Breast epithelium (tissue), 4 donors: ENCODE data around the gene RALGAPA1. TPM values are rescaled to one million over a fixed set of nuclear protein-coding genes. Genes with fewer than 3 reads are reported as not detected.

Experiments
- DNase-seq, 2 donors: peaks; one replicate each; pipeline ENCODE4 v3.0.0-alpha.2; 2019; ENCODE audit warnings: low spot score in 2 of 2
- H3K27ac ChIP-seq, 2 donors: fragments of 200-600 bp; sonication (generic) in 1 of 2; one replicate each; pipeline ENCODE4 v1.5.1; 2016 to 2019; ENCODE audit warnings: mild to moderate bottlenecking in 1 of 2
- H3K27me3 ChIP-seq, 2 donors: fragments of 200-600 bp; sonication (generic) in 1 of 2; one replicate each; pipeline versions ENCODE4 v1.5.1 to v1.6.0; 2017 to 2019; ENCODE audit warnings: control low read depth in 1 of 2, mild to moderate bottlenecking in 1 of 2
- H3K36me3 ChIP-seq: fragments of 200-600 bp; one replicate; pipeline ENCODE4 v1.5.1; 2019
- H3K4me1 ChIP-seq, 2 donors: fragments of 200-600 bp; sonication (generic); one replicate each; pipeline ENCODE4 v1.5.1; 2016 to 2019; ENCODE audit warnings: control low read depth in 1 of 2
- H3K4me3 ChIP-seq, 3 donors: fragments of 200-600 bp; sonication (generic); 1 replicate in 2 of 3; 2 replicates in 1 of 3; pipeline ENCODE4 v1.5.1; 2016 to 2019; ENCODE audit warnings: mild to moderate bottlenecking in 3 of 3, moderate library complexity in 2 of 3
- H3K9me3 ChIP-seq, 2 donors: fragments of 200-600 bp; sonication (generic) in 1 of 2; one replicate each; pipeline ENCODE4 v1.5.1; 2016 to 2019; ENCODE audit warnings: control low read depth in 1 of 2
- POLR2A ChIP-seq: fragments of 450-650 bp; IDR thresholded peaks from one replicate; pipeline ENCODE4 v1.6.1; 2016; ENCODE audit warnings: antibody characterized with exemption, mild to moderate bottlenecking, moderate library complexity
- POLR2AphosphoS5 ChIP-seq, 3 donors: sonication (generic); formaldehyde crosslinking; IDR thresholded peaks; one replicate each; pipeline ENCODE4 v1.6.1; 2017; ENCODE audit warnings: antibody characterized with exemption in 3 of 3
- intact Hi-C: fragments of 100-400 bp; cut with DNase I; formaldehyde crosslinking; loops from one replicate; pipeline ENCODE4 v1.15.1; 2023; ENCODE audit warnings: low total_unique reads
- total RNA-seq, 3 donors: library from RNA; depleted of rRNA; stranded (reverse); fragments of >200 nt; gene quantifications; one replicate each; pipeline ENCODE4 v1.1.0, GENCODE V29; 2016
- TF ChIP-seq, protein P1 (sequence below), 3 donors: fragments of 450-650 bp; IDR thresholded peaks; one replicate each; pipeline ENCODE4 v1.5.1; 2016 to 2017; ENCODE audit warnings: antibody characterized with exemption in 3 of 3, mild to moderate bottlenecking in 3 of 3, moderate library complexity in 3 of 3

Gene RALGAPA1
- total RNA-seq, 3 donors from 2014 or later: 52.2 to 136 (median 103) TPM

DNA sequence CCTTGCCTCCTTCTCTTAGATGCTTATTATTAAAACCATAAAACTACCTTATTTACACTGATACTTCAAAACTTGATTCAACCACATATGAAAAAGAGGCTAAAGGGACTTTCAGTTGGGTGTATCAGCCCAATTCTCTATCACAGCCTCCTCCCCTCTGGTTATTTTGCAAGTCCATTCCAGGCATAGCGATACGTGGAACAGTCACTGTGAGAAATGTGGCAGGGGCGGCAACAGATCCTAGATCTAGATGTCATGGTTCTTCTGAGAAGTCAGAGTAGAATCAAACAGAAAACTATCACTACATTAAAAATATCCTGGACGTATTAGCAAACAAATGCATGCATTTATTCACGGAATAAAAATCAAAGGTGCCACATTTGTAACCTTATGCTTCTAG is 83.2 kb downstream of the RALGAPA1 start:
- Histone ChIP-seq H3K36me3 (no peaks in the 10 kb centered on the region), H3K9me3 (no peaks in the 10 kb centered on the region), H3K4me3 (no peak overlapping the region), H3K27ac (no peak overlapping the region), H3K4me1 (no peaks in the 10 kb centered on the region), H3K27me3 (no peaks in the 10 kb centered on the region)
- intact Hi-C loops: no loop called here
- TF ChIP-seq POLR2AphosphoS5 (IDR thresholded peaks at IDR 0.05) (no peak), POLR2A (no peak)
- TF ChIP-seq, protein P1, sequence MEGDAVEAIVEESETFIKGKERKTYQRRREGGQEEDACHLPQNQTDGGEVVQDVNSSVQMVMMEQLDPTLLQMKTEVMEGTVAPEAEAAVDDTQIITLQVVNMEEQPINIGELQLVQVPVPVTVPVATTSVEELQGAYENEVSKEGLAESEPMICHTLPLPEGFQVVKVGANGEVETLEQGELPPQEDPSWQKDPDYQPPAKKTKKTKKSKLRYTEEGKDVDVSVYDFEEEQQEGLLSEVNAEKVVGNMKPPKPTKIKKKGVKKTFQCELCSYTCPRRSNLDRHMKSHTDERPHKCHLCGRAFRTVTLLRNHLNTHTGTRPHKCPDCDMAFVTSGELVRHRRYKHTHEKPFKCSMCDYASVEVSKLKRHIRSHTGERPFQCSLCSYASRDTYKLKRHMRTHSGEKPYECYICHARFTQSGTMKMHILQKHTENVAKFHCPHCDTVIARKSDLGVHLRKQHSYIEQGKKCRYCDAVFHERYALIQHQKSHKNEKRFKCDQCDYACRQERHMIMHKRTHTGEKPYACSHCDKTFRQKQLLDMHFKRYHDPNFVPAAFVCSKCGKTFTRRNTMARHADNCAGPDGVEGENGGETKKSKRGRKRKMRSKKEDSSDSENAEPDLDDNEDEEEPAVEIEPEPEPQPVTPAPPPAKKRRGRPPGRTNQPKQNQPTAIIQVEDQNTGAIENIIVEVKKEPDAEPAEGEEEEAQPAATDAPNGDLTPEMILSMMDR (IDR thresholded peaks at IDR 0.05): no peak
- DNase-seq: no peak

DNA sequence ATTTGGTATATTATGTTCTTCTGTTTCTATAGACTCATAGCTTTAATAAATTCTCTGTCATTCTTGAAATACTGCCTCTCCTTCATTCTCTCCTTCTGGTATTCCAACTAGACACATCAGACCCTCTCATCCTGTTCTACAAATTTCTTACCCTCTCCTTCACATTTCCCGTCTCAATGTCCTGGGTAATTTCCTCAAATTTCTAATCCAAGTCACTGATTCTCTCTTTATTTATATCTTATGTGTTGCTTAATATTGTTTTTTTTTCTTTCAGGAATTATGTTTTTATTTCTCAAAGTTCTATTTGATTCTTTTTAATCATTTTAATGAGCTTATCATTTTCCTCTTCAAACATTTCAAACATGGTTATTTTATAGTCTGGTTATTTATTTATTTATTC is 94.0 kb downstream of the RALGAPA1 start:
- no peak overlapping the region for H3K4me3 ChIP-seq
- H3K27me3 ChIP-seq: no peaks in the 10 kb centered on the region
- no peaks in the 10 kb centered on the region for H3K9me3 ChIP-seq
- intact Hi-C loops: loop anchor here (5.0 kb wide), 1 partner anchor 368 kb away; no protein-coding TSS in a partner anchor
- no peak overlapping the region for H3K27ac ChIP-seq
- no peak for TF ChIP-seq POLR2AphosphoS5 (IDR thresholded peaks at IDR 0.05)
- TF ChIP-seq, protein P1 (IDR thresholded peaks at IDR 0.05): no peak
- no peak for TF ChIP-seq POLR2A
- no peaks in the 10 kb centered on the region for H3K36me3 ChIP-seq
- DNase-seq: no peak
- H3K4me1 ChIP-seq: no peaks in the 10 kb centered on the region

DNA sequence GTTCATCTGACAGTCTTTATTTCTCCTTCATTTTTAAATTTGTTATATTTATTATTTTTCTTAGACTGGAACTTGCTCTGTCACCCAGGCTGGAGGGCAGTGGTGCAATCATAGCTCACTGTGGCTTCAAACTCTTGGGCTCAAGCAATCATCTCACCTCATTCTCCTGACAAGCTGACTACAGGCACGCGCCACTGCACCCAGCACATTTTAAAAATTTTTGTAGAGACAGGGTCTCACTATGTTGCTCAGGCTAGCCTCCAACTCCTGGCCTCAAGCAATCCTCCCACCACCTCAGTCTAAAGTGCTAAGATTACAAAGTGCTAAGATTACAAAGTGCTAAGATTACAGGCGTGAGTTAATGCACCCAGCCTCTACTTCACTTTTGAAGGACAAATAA is 96.6 kb downstream of the RALGAPA1 start:
- Histone ChIP-seq H3K36me3 (no peaks in the 10 kb centered on the region), H3K4me1 (no peaks in the 10 kb centered on the region), H3K9me3 (no peaks in the 10 kb centered on the region), H3K27ac (no peak overlapping the region), H3K4me3 (no peak overlapping the region), H3K27me3 (no peaks in the 10 kb centered on the region)
- intact Hi-C loops: no loop called here
- DNase-seq: no peak
- TF ChIP-seq, protein P1 (IDR thresholded peaks at IDR 0.05): no peak
- TF ChIP-seq POLR2AphosphoS5 (IDR thresholded peaks at IDR 0.05): no peak
- no peak for TF ChIP-seq POLR2A

DNA sequence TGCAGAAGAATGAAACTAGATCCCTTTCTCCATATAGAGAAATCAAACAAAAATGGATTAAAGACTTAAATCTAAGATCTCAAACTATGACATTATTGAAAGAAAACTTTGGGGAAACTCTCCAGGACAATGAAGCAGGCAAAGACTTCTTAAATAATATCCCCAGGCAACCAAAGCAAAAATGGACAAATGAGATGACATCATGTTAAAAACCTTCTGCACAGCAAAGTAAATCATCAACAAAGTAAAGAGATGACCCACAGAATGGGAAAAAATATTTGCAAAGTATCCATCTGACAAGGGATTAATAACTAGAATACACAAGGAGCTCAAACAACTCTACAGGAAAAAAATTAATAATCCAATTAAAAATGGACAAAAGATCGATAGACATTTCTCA is 101.0 kb downstream of the RALGAPA1 start:
- H3K9me3 ChIP-seq: no peaks in the 10 kb centered on the region
- no peaks in the 10 kb centered on the region for H3K4me1 ChIP-seq
- H3K27ac ChIP-seq: no peak overlapping the region
- H3K36me3 ChIP-seq: no peaks in the 10 kb centered on the region
- no peak for DNase-seq
- H3K4me3 ChIP-seq: no peak overlapping the region
- H3K27me3 ChIP-seq: no peaks in the 10 kb centered on the region
- intact Hi-C loops: no loop called here
- no peak for TF ChIP-seq POLR2A
- TF ChIP-seq POLR2AphosphoS5 (IDR thresholded peaks at IDR 0.05): no peak
- TF ChIP-seq, protein P1 (IDR thresholded peaks at IDR 0.05): no peak

- no peak overlapping the region for H3K4me3 ChIP-seq
- H3K36me3 ChIP-seq: no peaks in the 10 kb centered on the region
- no peaks in the 10 kb centered on the region for H3K27me3 ChIP-seq
- H3K9me3 ChIP-seq: no peaks in the 10 kb centered on the region
- no peaks in the 10 kb centered on the region for H3K4me1 ChIP-seq
- H3K27ac ChIP-seq: no peak overlapping the region
- no peak for DNase-seq
- intact Hi-C loops: no loop called here
- TF ChIP-seq, protein P1 (IDR thresholded peaks at IDR 0.05): no peak
- TF ChIP-seq POLR2A: no peak
- no peak for TF ChIP-seq POLR2AphosphoS5 (IDR thresholded peaks at IDR 0.05)
Measured at GRCh38 chr14:35705636-35706035, 103.5 kb downstream of the RALGAPA1 start.
